Activated CD4-positive, alpha-beta T cell treated with anti-CD3 and anti-CD28 coated beads, Interleukin-2, amount 10 ng/mL, durations not matched to agents 7 days and 5 days (primary cell): ENCODE measurements around the gene OR4N2. TPM values are rescaled to one million over a fixed set of nuclear protein-coding genes. Genes with fewer than 3 reads are reported as not detected.

Experiments used
- CTCF ChIA-PET: fragments of 350-600 bp; sonication (Branson Sonifier 250); formaldehyde crosslinking; loops from one replicate; lab custom pipeline; 2021; ENCODE audit warnings: antibody characterized with exemption; lab: Charles Lee
- POLR2A ChIA-PET: fragments of 350-600 bp; sonication (Branson Sonifier 250); formaldehyde crosslinking; loops from one replicate; lab custom pipeline; 2021; ENCODE audit warnings: antibody characterized with exemption; lab: Charles Lee
- DNase-seq: peaks from one replicate; pipeline ENCODE4 v3.0.0-alpha.2; 2020
- H3K27ac Mint-ChIP-seq: one replicate; pipeline ENCODE4 v1.8.0; 2021; ENCODE audit warnings: mild to moderate bottlenecking, moderate library complexity, mixed read lengths
- H3K27me3 Mint-ChIP-seq: one replicate; pipeline ENCODE4 v1.8.0; 2021; ENCODE audit warnings: mixed read lengths
- H3K36me3 Mint-ChIP-seq: one replicate; pipeline ENCODE4 v1.8.0; 2021; ENCODE audit warnings: low read depth, mixed read lengths
- H3K4me1 Mint-ChIP-seq: one replicate; pipeline ENCODE4 v1.8.0; 2021; ENCODE audit warnings: mixed read lengths
- H3K4me3 Mint-ChIP-seq: one replicate; pipeline ENCODE4 v1.8.0; 2021; ENCODE audit warnings: mild to moderate bottlenecking, moderate library complexity, mixed read lengths
- H3K9me3 Mint-ChIP-seq: one replicate; pipeline ENCODE4 v1.8.0; 2021; ENCODE audit warnings: mixed read lengths
- total RNA-seq, 2 experiments: library from RNA; stranded (reverse); gene quantifications; one replicate each; pipeline ENCODE4 v1.2.3, GENCODE V29; 2021

Gene OR4N2
- total RNA-seq, 2 experiments from 2014 or later, result not detected

DNA sequence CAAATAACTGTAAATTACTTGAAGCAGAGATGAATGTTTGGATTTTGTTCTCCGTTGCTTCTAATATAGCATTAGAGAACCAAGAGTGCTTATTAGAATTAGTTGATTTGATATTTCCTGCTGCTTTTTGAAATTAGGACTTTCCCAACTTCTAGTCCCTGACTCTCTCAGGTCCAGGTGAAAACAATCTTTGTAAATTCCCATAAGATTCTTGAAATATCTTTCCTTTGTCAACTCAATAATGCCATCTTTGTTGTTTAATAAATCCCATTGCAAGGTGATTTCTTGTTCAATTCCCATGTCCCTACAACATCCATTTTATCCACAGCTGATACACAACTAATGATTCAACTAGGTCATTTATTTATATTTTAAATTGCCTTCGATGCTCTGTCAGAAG, 71.3 kb downstream of the OR4N2 start, which contains the start of gene OR4K2:
Gene OR4K2, plus strand, starts transcription at position 301 of the 400 bp plus-strand sequence. CDS start 1,126 bp downstream, outside the sequence.
- H3K27ac Mint-ChIP-seq, result no peak within 1 kb of the TSS
- no peaks in the 10 kb centered on the region for H3K9me3 Mint-ChIP-seq
- no peaks in the 10 kb centered on the region for H3K27me3 Mint-ChIP-seq
- POLR2A ChIA-PET, result no interaction called here
- H3K4me1 Mint-ChIP-seq, result no peaks in the 10 kb centered on the region
- H3K4me3 Mint-ChIP-seq, result no peak within 1 kb of the TSS
- no peaks in the 10 kb centered on the region for H3K36me3 Mint-ChIP-seq
- DNase-seq, result no peak
- CTCF ChIA-PET, result no interaction called here

DNA sequence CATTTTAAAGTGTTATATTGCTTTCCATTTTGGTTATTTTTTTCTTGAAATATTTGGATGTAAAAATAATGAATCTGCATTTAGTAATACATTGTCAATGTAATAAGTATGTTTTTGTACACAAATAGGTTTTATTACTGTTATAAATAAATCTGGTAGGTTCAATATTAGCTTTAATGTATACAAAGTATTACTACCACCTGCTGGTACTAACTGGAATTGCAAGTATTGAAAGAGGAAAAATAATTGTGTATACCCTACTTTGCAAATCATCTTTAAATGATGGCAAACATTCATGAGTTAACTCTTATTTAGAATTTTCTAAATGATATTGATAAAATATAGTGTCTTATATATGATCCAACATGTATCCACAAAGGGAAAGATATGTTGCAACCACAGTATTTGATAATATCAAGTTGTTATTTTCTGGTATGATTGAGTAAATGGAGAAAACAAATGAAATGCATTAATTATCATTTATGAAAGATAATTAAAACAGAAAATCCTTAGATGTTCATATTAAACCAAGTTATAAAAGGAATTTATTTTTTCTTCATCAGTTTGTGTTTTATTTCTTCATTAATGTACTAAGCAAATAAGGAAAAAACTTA, 74.6 kb downstream of the OR4N2 start:
- Mint-ChIP-seq H3K4me1 (no peaks in the 10 kb centered on the region), H3K27me3 (no peaks in the 10 kb centered on the region), H3K27ac (no peak overlapping the region), H3K9me3 (no peaks in the 10 kb centered on the region), H3K4me3 (no peak overlapping the region), H3K36me3 (no peaks in the 10 kb centered on the region)
- CTCF ChIA-PET, result interaction anchor here (0.7 kb wide), 1 partner anchor 46 kb away, joined by 3 read pairs; no protein-coding TSS in a partner anchor
- no peak for DNase-seq
- POLR2A ChIA-PET, result no interaction called here

Other genes starting within 250 kb of the OR4N2 start
- gene OR11H2, start 89.9 kb upstream of the OR4N2 start, total RNA-seq, result not detected
- not detected for gene OR4Q3, start 60.2 kb upstream of the OR4N2 start, total RNA-seq
- not detected for gene OR4M1, start 30.3 kb upstream of the OR4N2 start, total RNA-seq
- gene OR4K2, start 71.4 kb downstream of the OR4N2 start, total RNA-seq, result not detected
- gene OR4K5, start 116.8 kb downstream of the OR4N2 start, total RNA-seq, result not detected
- not detected for gene OR4K1, start 127.1 kb downstream of the OR4N2 start, total RNA-seq
- gene OR4K15, start 171.8 kb downstream of the OR4N2 start, total RNA-seq, result not detected
- not detected for gene OR4Q2, start 198.4 kb downstream of the OR4N2 start, total RNA-seq
- not detected for gene OR4K14, start 215.5 kb downstream of the OR4N2 start, total RNA-seq
- gene OR4K13, start 232.3 kb downstream of the OR4N2 start, total RNA-seq, result not detected